Measurements from ENCODE around the gene COL4A5.

COL4A5 gene

DNA sequence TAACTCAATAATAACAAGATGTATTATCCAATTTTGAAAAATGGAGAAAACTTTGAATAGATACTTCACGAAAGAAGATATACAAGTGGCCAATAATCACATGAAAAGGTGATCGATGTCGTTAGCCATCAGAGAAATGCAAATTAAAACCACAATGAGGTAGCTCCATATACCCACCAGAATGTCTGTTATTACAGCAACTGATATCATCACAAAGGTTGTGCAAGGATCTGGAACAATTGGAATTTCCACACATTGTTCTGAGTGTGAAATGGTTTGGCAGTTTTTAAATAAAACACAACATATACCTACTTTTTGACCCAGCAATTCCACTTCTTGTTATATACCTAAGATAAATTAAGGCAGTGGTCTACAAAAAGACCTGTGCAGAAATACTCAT, 225.1 kb downstream of the COL4A5 start:
- TF ChIP-seq FOXP2 (optimal IDR thresholded peaks at IDR 0.05; ENCODE audit: borderline replicate concordance, extremely low read depth, extremely low read length, insufficient read depth) = no peak
- TF ChIP-seq SIN3A (IDR thresholded peaks at IDR 0.05; ENCODE audit: borderline replicate concordance, insufficient read depth, low read length) = no peak
- TF ChIP-seq, protein P1, sequence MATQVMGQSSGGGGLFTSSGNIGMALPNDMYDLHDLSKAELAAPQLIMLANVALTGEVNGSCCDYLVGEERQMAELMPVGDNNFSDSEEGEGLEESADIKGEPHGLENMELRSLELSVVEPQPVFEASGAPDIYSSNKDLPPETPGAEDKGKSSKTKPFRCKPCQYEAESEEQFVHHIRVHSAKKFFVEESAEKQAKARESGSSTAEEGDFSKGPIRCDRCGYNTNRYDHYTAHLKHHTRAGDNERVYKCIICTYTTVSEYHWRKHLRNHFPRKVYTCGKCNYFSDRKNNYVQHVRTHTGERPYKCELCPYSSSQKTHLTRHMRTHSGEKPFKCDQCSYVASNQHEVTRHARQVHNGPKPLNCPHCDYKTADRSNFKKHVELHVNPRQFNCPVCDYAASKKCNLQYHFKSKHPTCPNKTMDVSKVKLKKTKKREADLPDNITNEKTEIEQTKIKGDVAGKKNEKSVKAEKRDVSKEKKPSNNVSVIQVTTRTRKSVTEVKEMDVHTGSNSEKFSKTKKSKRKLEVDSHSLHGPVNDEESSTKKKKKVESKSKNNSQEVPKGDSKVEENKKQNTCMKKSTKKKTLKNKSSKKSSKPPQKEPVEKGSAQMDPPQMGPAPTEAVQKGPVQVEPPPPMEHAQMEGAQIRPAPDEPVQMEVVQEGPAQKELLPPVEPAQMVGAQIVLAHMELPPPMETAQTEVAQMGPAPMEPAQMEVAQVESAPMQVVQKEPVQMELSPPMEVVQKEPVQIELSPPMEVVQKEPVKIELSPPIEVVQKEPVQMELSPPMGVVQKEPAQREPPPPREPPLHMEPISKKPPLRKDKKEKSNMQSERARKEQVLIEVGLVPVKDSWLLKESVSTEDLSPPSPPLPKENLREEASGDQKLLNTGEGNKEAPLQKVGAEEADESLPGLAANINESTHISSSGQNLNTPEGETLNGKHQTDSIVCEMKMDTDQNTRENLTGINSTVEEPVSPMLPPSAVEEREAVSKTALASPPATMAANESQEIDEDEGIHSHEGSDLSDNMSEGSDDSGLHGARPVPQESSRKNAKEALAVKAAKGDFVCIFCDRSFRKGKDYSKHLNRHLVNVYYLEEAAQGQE (IDR thresholded peaks at IDR 0.05; ENCODE audit: insufficient read depth in 1 of 2, low read depth in 2 of 2, low read length in 2 of 2) = no peak
- TF ChIP-seq TAF1 (IDR thresholded peaks at IDR 0.05; ENCODE audit: borderline replicate concordance, insufficient read depth, low read length) = no peak
- no peak for TF ChIP-seq POLR2AphosphoS5 (IDR thresholded peaks at IDR 0.05; ENCODE audit: low read depth, low read length)

DNA sequence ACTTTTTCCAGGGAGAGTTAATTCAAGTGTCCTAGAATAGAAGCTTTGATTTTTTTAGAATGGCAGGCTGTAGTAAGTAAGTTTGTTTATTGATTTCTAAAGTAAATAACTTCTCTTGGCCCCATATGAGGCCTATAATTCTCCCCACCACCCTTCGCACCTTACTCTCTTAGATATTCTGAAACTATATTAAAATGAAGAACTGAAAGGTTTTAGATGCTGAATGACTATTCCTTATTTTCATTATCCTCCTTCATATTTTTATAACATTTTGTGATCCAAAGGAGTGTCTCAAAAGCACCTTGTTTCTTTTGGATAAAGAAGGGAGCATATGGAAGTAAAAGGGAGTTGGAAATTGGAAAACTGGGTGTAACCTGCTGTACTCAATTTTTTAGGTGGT, 226.5 kb downstream of the COL4A5 start:
- TF ChIP-seq POLR2AphosphoS5 (IDR thresholded peaks at IDR 0.05; ENCODE audit: low read depth, low read length) (no peak), SIN3A (IDR thresholded peaks at IDR 0.05; ENCODE audit: borderline replicate concordance, insufficient read depth, low read length) (no peak), TAF1 (IDR thresholded peaks at IDR 0.05; ENCODE audit: borderline replicate concordance, insufficient read depth, low read length) (no peak), FOXP2 (optimal IDR thresholded peaks at IDR 0.05; ENCODE audit: borderline replicate concordance, extremely low read depth, extremely low read length, insufficient read depth) (no peak)
- TF ChIP-seq, protein P1 (IDR thresholded peaks at IDR 0.05; ENCODE audit: insufficient read depth in 1 of 2, low read depth in 2 of 2, low read length in 2 of 2) = no peak

DNA sequence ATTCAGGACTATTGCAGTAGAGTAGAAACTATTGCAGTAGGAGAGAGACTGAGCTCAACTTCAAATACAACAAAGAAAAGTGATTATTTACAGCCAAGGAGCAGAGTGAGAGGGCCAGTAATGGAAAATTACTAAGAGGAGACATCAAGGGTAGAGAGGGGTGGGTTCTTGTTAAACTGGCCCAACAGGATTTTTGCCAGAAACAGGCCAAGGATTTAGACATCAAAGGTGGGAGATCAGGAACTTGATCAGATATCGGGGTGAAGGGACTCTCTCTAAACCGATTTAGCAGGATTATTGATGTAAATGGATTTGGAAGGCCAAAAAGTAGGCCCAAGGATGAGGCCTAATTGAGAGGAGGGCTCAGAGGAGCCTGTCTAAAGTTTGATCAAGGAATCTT, 231.9 kb downstream of the COL4A5 start:
- TF ChIP-seq, protein P1 (IDR thresholded peaks at IDR 0.05; ENCODE audit: insufficient read depth in 1 of 2, low read depth in 2 of 2, low read length in 2 of 2) = no peak
- no peak for TF ChIP-seq TAF1 (IDR thresholded peaks at IDR 0.05; ENCODE audit: borderline replicate concordance, insufficient read depth, low read length)
- no peak for TF ChIP-seq FOXP2 (optimal IDR thresholded peaks at IDR 0.05; ENCODE audit: borderline replicate concordance, extremely low read depth, extremely low read length, insufficient read depth)
- TF ChIP-seq POLR2AphosphoS5 (IDR thresholded peaks at IDR 0.05; ENCODE audit: low read depth, low read length) = no peak
- TF ChIP-seq SIN3A (IDR thresholded peaks at IDR 0.05; ENCODE audit: borderline replicate concordance, insufficient read depth, low read length) = no peak

DNA sequence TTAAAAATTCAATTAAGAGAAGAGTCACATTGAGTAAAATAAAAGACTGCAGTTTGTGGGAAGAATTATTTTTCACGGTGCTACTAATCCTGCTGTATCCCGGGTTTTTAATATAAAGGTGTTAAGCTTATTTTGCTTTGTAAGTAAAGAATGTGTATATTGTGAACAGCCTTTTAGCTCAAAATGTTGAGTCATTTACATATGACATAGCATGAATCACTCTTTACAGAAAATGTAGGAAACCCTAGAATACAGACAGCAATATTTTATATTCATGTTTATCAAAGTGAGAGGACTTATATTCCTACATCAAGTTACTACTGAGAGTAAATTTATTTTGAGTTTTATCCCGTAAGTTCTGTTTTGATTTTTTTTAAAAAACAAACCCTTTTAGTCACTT, 257.1 kb downstream of the COL4A5 start:
- TF ChIP-seq TAF1 (IDR thresholded peaks at IDR 0.05; ENCODE audit: borderline replicate concordance, insufficient read depth, low read length) = no peak

DNA sequence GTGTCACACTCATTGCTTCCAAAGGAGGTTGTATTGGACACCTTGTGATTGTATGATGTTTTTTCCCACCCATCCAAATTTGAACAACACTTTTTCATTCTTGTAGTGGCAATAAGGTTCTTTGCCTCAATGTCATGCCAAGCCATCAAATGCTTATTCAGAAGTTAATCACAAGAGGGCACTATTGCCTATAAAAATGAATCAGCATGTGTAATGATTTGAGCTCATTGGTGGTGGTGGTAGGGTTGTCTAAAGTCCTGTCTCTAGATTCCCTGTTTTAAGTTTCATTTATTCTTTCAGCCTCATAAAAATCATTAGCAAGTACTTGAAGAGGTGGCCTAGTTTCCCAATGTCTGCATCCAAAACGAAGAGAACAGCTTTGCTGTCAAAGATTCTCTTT, 259.7 kb downstream of the COL4A5 start:
- TF ChIP-seq SIN3A (IDR thresholded peaks at IDR 0.05; ENCODE audit: borderline replicate concordance, insufficient read depth, low read length) = no peak
- TF ChIP-seq, protein P1 (IDR thresholded peaks at IDR 0.05; ENCODE audit: insufficient read depth in 1 of 2, low read depth in 2 of 2, low read length in 2 of 2) = no peak
